ENCODE measurements around the gene TWIST2.

Gene TWIST2

DNA sequence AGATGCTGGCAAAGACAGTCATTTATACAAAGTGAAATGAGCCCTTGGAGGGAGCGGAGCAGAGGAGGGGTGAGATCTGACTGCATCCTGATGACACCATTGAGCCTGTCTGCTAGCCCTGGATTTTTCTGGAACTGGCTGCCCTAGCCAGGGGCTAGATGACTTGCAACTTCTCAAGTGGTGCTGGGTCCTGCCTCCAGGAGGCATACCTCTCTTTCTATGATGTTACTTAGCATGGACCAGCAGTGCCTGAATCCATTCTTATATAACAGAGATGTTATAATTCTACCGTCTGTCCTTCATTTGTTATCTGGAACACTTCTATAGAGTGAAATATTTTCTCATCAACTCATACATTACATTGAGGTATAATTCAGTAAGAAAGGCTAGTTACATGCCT is 8.5 kb upstream of the TWIST2 start:
- DNase-seq = no peak

DNA sequence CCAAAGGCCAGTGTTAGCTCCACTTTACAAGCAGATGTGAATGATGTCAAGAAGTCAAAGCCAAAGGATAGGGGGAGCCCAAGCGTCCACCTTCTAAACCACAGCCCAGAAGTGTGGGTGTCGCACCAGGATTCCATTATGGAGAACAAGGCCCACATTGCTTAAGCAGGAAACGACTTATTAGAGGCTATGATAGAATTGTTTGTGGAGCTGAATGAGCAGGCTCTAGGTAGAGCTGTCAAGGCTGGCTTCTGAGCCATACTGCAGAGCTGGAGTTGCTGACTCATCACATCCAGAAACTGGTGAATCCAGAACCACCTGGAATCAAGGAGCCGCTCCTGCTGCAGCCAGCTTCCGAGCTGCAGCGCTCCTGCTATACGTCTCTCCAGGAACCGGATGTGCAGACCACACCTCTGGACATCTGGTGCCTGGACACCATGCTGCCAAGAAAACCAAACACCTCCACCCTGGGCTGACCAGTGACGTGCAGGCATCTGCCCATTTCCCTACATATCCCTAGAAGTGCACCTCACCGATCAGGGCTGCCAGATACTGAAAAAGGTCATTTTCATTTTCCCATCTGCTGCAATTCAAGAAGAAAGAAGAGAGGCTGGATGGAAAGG is 6.2 kb upstream of the TWIST2 start:
- DNase-seq = no peak

DNA sequence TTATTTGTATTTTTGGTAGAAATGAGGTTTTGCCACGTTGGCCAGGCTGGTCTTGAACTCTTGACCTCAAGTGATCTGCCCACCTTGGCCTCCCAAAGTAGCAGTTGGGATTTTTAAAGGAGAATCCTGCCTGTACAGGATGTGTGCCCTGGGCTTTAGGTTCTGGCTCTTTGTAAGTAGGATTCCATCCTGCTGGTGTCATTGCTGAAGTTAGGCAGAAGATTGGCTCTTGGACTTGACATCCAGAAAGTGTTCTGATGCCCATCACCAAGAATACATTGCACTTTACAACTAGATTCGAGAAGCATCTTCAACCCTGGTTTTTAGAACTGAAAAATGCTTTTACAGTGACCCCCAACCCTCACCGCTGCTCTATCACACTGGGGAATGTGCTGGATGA is 4.4 kb upstream of the TWIST2 start:
- DNase-seq = no peak

DNA sequence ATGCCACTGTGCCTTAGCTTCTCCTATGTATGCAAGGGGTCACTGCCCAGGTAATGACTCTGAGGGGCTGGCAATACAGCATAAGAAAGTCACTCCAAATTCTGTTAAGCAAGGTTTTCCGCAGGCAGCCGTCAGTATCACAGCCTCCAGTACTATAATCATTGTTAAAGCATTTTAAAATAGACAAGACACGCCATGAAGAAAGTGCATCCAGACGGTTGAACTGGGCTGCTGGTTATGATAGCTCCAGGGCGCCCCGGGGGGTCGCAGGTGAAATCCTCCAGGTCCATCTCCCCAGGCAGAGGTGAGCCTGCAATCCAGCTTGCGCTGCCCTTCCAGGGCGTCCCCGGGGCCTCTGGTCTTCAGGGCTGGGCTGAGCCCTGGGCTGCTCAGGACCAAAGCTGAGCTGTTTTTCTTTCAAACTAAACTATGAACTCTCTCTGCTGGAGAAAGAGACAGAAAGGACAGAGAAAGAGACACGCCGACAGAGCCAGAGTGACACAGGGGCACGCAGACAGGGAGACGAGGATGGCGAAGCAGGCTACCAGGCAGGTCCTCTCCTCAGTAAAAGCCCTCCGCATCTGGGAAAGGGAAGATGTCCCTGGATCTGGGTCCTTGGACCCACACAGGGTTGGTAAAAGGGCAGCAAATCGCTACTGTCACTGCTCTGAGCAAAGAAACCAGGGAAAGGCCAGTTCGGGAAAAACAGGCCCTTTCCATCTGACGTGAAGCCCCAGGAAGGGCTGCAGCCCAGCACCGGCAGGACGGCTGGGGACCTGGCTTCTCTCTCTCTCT is 2.1 kb upstream of the TWIST2 start:
- no peak for DNase-seq

DNA sequence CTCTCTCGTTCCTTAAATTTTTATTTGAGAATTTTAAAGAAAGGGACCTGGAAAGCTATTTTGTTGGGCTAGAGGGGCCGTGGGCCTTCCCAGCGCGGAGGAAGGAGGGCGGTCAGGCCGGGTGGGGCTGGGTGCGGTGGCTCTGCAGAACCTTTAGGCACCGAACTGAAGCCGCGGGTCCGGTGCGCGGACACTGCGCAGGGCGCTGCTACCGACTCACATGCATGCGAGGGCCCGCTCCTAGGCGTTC is 1.6 kb upstream of the TWIST2 start:
- no peak for DNase-seq

DNA sequence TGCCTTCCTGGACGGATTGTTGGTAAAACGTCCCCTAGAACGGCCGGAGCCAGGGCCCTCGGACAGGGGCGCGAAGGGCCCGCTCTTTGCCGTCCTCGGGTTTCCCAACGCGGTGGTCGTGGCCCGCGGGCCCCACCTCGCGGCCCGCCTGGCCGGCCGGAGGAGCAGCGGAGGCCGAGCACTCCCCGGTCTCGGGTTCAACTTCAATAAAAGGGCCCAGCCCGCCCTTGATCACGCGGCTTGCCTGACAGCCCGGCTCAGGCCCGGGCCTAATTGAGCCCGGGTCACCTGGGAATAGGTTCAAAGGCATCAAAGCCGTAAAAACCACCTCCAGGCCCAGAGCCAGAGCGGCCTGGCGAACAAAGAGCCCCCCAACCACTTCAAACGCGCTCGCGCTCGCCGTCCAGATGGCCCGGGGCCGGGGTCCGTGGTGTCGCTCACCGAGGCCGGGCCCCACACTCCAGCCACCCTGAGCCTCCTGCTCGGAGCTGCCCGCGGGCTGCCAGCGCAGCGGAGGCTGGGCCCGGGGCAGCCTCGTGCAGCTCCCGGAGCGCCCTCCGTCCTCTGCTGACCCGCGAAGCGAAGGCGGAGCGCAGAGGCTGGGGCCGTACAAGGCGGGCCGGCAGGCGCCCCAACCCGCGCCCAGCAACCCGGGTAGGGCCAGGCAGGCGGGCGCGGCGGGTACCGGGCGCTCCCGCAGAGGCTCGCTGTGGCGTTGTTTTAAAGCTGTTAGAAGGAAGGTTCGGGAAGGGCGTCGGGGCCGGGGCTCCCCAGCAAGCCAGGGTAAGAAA is 1.1 kb upstream of the TWIST2 start:
- DNase-seq = no peak

DNA sequence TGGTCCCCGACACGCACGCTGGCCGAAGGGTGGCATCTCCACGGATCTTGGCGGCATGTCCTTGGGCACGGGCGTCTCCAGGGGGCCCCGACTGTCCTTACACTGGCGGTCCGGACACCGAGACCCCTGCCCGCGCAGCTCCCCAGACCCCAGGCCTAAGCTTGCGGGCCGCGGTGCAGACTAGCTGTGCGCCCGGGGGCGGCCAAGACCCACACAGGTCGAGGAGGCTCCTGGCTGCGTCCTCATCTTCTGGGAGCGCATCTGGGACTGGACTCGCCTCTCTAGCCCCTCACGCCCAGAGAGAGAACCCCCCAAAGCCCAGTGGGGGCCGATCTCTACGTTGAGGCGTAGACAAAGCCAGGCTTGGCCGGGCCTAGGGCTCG is 475 bp upstream of the TWIST2 start:
- DNase-seq = no peak

DNA sequence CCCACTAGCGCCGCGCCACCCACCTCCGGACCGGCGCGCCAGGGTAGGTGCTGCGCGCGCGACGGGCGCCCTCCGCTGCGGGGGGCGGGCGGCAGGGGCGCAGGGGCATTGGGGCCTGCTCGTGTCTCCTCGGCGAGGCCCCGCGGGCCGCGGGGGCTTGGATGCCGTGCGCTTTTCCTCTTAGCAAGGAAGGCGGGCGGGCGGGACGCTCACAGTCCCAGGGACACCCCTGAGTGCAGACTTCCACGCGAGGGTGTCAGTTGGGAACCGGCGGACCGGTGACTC is 748 bp downstream of the TWIST2 start:
- no peak for DNase-seq

DNA sequence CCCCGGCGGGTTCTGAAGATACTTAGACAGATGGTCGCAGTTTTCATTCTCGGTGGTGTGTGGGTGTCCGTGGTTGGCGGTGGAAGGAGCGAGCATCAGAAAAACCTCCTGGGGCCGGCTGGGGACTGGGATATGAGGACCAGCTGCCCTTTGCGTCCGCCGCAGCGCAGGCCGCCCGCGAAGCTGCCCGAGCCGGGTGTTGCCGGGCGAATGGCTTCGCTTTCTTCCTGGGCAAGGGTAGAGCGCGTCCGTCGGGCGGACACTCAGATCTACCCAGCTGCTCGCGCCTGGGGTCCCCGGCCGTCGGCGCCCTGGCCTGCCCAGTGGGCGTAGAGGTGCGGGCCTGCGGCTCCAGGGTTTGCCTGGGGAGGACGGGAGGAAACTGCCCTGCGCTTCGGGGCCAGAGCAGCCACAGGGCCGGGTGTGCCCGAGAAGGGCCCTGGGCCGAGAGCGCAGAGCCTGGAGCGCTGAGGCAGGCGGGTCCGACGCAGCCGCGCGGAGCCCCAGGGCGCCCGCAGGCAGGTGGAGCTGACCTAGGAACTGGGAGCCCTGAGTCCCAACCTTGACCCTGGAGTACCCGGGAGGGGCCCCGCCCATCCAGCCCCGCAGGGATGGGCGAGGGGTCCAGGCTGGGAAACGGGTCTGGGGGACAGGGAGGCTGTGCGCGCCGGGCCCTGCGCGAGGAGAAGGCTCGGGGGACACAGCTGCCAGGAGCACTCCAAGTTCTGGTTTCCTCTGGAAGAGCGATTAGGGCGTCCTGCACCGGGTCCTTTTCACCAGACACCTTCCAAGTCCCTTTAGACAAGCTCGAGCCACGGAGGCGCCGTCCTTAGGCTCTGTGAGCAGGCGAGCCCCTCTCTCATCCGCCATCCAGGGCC is 1.3 kb downstream of the TWIST2 start:
- no peak for DNase-seq

DNA sequence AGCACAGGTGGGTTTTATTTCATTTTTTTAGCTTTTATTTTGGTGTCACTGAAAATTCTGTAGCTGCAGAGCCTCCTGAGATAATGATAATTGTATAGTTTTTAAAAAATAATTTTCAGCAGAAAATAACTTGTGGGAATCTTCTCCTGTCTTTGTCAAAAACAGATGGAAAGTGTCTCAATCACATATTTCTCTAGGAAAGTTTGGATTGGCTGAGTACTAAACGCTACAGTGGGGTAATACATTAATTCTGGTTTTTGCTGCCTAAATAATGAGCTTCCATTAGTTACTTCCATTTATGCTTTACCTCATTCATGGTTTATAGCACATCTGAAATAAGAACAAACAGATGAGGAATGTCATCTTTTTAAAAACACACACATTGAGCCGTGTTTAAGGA is 2.2 kb downstream of the TWIST2 start:
- no peak for DNase-seq

DNA sequence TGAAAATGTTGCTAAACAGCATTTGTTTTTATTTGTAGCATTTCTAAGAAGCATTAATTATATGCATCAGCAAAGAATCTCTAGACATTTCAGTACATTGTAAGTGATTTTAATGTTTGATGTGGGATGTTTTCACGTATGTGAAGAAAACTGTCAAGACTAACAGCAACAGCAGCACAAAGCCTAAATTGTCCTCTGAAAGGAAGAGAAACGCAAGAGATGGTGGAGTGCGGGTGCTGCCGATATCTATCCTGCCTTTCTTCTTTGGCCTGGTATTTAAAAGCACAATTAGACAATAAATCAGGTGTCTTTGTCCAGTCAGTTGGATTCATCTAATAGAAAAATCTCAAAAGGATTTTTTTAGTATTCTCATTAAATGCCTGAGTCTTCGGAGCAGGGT is 3.1 kb downstream of the TWIST2 start:
- no peak for DNase-seq

DNA sequence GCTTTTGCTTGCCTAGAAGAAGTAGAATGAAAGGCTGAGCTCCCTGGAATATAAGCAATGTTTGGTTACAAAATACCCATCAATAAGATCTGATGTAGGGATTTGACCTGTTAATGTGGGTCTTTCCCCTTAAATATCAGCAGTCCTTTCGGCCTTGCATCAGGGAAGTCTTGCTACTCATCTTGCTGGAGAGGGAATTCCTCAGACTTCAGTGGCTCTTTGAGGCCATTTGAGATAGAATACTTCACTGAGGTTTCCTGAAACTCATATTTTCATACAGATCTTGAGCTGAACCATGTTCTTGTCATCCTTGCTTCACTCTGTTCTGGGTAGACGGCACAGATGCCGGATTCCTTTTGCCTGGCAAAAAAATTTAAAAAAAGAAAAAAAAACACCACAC is 3.9 kb downstream of the TWIST2 start:
- no peak for DNase-seq

DNA sequence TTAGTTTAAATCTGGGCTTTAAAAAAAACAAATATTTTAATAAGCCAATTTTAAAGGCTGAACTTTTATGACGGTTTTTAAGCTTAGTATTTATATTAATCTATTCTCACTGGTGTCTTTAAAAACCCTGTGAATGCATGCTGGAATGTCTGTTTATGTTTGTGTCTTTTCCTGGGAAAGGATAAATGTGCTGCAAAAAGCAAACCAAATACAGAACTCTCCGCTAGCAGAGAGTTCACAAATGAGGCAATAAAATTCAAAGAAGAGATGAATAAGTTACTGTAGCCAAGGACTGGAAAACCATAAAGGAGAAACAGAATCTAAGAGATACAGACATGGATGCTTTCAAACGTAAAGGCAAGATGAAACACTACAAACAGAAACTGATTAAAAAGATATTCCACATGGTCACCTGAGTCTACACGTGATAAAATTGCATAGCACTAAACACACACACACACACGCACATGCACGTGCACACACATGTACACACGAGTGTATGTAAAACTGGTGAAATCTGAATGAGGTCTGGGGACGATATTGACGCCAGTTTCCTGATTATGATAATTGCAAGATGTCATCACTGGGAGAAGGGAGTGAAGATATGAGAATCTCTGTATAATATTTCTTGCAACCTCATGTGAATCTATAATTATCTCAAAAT is 4.5 kb downstream of the TWIST2 start:
- no peak for DNase-seq

DNA sequence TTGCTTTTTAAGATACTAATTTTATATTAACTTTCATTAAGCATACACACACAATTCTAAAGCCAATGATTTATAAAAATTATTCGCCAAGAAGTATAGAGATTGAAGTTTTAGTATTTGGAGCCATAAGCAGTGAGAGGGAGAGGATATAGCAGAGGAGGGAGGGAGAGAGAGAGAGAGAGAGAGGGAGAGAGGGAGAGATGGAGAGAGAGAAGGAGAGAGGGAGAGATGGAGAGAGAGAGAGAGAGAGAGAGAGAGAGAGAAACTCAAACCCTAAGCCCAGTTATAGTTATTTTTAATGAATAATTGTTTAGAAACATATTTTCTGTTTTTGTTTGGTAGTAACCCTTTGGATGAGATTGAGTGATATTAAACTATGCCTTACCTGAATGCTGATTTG is 5.3 kb downstream of the TWIST2 start:
- DNase-seq = no peak

DNA sequence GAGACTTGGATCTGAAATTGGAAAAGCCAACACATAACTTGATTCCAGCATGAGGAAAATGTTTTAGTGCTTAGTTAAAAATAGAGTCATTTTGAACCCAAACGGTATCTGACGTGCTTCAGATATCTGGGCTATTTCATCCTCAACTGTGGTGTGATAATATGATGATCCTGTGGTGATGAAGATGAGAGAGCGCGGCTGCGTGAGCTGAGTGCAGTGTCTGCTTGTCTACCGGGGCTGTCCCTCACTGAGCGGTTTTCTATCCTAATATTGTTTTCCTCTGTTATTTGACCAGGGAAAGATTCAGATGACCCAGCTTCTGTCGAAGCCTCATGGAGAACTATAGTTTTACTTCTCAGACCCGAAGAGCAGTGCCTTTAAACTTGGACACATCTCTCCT is 5.8 kb downstream of the TWIST2 start:
- no peak for DNase-seq

DNA sequence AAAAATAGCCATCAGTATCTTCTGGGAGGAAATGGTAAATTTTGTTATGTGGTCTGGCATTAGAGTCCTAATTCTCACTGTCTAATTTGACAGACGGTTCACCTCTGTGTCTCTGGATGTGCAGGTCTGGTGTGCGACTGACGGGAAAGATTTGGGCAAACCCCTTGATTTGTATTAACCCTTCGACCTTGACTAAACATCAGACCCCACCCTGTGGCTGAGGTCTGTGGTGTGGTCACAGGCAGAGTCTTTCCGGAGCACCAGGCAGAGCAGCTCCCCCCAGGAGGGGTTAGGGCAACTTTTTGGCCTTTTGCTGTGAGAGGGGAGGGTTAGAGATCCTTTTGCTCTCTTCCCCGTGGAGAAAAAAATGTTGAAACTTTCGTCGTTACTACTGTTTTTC is 6.4 kb downstream of the TWIST2 start:
- DNase-seq = no peak

DNA sequence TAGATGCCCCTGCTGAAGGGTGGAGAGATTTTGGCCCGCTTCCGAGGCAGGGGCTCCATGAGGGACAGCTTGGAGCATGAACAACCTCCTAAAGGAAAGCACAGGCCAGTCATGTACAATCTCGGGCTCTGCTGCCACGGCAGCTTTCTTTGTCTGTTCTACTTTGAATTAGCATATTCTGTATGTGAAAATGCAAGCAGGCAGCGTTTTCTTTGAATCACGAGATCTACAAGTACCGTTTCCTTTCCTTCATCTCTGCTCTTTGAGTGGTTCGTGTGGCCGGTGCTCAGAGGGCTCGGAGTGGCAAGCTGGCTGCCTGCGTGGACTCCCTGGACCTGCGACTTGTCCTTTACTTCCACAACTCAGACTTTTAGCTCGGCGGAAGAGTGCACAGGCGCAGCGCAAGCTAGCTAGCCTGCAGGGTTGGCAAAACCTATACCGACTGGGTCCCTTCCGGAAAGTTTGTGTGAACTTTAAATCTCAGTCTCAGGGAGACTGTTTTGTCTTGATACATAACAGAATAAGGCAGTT is 6.9 kb downstream of the TWIST2 start:
- no peak for DNase-seq

DNA sequence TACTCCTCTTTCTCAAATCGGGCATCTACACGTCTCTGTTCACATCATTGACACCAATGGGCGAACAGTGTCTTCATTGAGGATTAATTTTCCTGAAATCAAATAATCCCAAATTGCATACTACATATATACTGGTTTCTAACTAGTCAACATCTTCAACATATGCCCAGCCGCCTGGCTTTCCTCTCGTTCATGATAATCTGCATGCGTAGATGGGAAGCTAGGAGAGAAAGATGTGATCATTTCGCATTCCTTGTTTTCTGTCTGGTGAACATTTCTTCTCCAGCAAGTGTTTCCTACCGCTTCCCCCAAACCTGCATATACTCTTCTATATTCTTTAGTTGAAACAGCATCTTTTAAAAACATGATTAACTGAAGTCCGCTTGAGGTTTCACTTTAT is 7.4 kb downstream of the TWIST2 start:
- DNase-seq = no peak

DNA sequence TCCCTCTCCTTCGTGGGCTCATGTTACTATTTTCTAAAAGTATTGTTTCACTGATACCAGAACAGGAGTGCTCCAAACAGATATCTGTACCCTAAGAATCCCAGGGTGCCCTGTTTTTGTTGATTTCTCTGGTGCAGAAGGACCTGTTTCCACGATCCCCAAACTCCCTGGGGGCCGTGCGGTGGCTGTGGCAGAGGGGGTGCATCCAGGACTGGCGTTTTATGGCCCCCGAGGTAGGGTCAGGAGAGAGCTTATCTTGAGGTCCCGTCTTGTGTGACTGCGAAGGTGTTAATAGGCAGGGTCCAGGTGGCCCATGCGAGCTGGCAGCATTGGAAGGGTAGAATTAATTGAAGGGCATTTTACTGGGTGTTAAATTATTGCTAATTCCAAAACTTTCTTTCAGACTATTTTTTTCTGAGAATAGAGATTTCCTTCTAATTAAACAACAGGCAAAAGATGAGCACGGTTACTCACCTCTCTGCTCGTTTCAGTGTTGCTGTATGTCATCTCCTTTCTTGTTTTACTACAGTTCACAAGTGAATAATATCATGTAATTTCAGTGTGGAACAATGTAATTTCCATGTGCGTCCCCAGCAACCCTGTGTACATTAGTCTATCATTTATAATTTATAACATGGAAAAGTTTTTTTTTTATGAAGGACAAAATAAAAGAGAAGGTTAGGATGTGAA is 8.2 kb downstream of the TWIST2 start:
- no peak for DNase-seq

DNA sequence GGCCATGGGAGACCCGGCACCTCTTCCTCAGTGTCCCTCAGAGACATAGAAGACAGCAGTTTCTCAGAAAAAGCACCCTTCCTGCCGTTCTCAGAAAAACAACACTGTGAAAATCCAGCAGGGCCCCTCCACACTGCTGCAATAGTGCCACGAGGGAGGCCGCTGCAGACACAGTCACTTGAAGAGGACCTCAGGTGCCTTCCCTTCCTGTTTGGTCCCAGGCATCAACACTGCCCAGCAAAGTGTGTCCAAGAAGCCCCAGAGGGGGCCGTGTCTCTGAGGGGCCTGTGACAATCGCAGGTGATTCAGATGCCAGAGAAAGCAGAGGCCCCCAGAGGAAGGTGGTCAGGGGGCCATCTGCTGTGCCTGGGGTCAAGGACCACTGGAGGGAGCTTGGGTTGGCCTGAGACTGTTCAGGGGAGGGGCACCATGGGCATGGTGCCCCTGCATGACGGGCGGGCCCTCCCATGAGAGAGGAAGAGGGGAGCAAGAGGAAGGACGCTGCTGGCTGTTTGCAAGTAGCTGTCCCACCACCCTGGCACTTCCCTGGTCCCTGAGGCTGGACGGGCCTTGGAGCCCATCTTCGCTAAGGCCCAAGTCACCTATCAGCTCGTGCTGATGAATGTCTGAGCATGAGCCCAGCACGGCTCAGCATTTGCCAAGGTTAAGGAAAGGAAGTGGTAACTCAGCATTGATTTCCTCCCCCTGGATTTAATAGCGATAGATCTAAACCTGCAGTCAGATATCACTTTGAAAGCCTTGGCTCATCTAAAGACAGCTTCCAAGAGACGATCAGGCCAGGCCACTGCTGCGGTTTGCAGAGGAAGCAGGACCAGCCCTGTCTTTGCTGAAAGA is 9.1 kb downstream of the TWIST2 start:
- no peak for DNase-seq

DNA sequence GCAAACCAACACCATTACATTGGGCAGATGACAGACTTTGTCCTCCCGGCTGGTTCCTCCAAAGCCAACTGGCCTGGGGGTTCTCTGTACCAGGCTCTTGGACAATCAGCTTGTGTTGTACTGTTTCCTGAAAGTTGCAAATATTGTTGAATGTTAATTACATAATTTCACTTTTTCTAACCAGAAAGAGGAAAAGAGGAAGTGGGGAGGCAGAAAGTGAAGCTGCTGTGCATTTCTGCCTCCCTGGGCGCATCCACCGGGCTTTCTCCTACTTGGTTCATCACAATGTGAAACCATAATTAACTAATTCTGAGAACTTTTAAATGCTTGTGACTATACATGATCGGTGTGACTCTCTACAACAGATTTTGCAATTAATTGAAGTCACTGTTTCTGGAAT is 10.1 kb downstream of the TWIST2 start:
- DNase-seq = no peak
